Loucy (cell line): ENCODE measurements around the gene CLMN.

Experiments
- EZH2phosphoT487 ChIP-seq: fragments of 200-600 bp; IDR thresholded peaks from 2 replicates; pipeline ENCODE4 v1.6.1; 2018; ENCODE audit warnings: antibody characterized with exemption, mild to moderate bottlenecking, moderate library complexity, borderline replicate concordance
- TF ChIP-seq, protein P1 (sequence below): fragments of 200-600 bp; sonication (generic); conservative IDR thresholded peaks from 2 replicates; pipeline ENCODE4 v1.5.1; 2014; ENCODE audit warnings: mild to moderate bottlenecking, antibody characterized with exemption, low read length

DNA sequence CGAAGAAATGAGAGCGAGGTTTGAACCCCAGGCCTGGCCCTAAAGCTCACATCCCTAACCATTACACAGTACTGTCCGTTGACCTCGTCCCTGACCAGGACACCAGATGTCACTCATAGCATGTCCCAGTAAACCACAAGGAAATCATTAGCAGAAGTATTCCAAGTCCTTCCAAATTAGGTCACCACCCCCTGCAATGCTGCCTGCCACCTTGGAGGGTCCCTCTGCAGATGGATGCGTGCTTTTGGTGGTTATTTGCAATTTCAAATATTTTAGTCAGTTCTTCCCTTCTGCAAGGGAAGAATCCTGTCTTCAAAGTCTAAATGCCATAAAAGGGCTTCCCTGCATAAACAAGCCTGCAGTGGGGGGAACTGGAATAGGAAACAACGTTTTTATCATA lies 71.3 kb downstream of the CLMN start:
- TF ChIP-seq, protein P1, sequence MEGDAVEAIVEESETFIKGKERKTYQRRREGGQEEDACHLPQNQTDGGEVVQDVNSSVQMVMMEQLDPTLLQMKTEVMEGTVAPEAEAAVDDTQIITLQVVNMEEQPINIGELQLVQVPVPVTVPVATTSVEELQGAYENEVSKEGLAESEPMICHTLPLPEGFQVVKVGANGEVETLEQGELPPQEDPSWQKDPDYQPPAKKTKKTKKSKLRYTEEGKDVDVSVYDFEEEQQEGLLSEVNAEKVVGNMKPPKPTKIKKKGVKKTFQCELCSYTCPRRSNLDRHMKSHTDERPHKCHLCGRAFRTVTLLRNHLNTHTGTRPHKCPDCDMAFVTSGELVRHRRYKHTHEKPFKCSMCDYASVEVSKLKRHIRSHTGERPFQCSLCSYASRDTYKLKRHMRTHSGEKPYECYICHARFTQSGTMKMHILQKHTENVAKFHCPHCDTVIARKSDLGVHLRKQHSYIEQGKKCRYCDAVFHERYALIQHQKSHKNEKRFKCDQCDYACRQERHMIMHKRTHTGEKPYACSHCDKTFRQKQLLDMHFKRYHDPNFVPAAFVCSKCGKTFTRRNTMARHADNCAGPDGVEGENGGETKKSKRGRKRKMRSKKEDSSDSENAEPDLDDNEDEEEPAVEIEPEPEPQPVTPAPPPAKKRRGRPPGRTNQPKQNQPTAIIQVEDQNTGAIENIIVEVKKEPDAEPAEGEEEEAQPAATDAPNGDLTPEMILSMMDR: no peak
- TF ChIP-seq EZH2phosphoT487: no peak
